Lung (tissue), 12 donors: ENCODE data around the gene ULK4. TPM values are rescaled to one million over a fixed set of nuclear protein-coding genes. Genes with fewer than 3 reads are reported as not detected.

Source experiments
- ATAC-seq: fragments of 200-7000 bp; cut with Tn5 transposase; one replicate; pipeline ENCODE4 v1.9.1; 2020; ENCODE audit warnings: moderate number of reproducible peaks; ENCODE audit not compliant: insufficient read depth, low FRiP score
- DNase-seq, 3 donors: peaks; one replicate each; pipeline ENCODE4 v3.0.0-alpha.2; 2013 to 2017
- H3K27ac ChIP-seq, 2 donors: one replicate each; pipeline ENCODE4 v1.5.1; 2013; ENCODE audit warnings: mild to moderate bottlenecking in 2 of 2, moderate library complexity in 2 of 2, control low read depth in 1 of 2, inconsistent platforms in 1 of 2, low read depth in 1 of 2, low read length in 1 of 2
- H3K27me3 ChIP-seq, 3 donors: one replicate each; pipeline ENCODE4 v1.5.1; 2013; ENCODE audit warnings: low read length in 2 of 3; ENCODE audit not compliant: control insufficient read depth in 3 of 3, insufficient read depth in 3 of 3
- H3K36me3 ChIP-seq, 4 donors: one replicate each; pipeline ENCODE4 v1.5.1; 2013; ENCODE audit warnings: low read length in 4 of 4, mild to moderate bottlenecking in 1 of 4, moderate library complexity in 1 of 4; ENCODE audit not compliant: control insufficient read depth in 4 of 4, insufficient read depth in 4 of 4
- H3K4me1 ChIP-seq, 5 donors: one replicate each; pipeline ENCODE4 v1.5.1; 2013; ENCODE audit warnings: low read length in 5 of 5, mild to moderate bottlenecking in 2 of 5, moderate library complexity in 1 of 5; ENCODE audit not compliant: control insufficient read depth in 5 of 5, insufficient read depth in 5 of 5
- H3K4me3 ChIP-seq: one replicate; pipeline ENCODE4 v1.5.1; 2013; ENCODE audit warnings: mild to moderate bottlenecking, control low read depth, moderate library complexity
- H3K9ac ChIP-seq, 2 donors: one replicate each; pipeline ENCODE4 v1.5.1; 2013; ENCODE audit warnings: low read length in 2 of 2, control low read depth in 1 of 2; ENCODE audit not compliant: insufficient read depth in 1 of 2
- H3K9me3 ChIP-seq, 4 donors: one replicate each; pipeline ENCODE4 v1.5.1; 2013; ENCODE audit warnings: low read length in 3 of 4, mild to moderate bottlenecking in 1 of 4, moderate library complexity in 1 of 4; ENCODE audit not compliant: control insufficient read depth in 4 of 4, insufficient read depth in 3 of 4
- CTCF ChIP-seq: IDR thresholded peaks from 2 replicates; pipeline ENCODE4 v1.5.1; 2012; ENCODE audit warnings: mild to moderate bottlenecking; ENCODE audit errors: control extremely low read depth, extremely low read depth
- WGBS, 2 donors: extraction: QIAGEN DNeasy Blood & Tissue Kit; methylation state at CpG; one replicate each; pipeline ENCODE4 v1.1.7; 2013; 5-methylcytosine and 5-hydroxymethylcytosine counted together
- polyA plus RNA-seq, 2 donors: library from polyadenylated mRNA; stranded (reverse); fragments of 200-250 nt; gene quantifications; one replicate each; pipeline ENCODE4 v1.2.1, GENCODE V29; 2013
- total RNA-seq, 2 donors: library from RNA; depleted of rRNA in 1 of 2; stranded (reverse); fragments of >200 nt in 1 of 2; gene quantifications; one replicate each; pipeline ENCODE4 v1.2.1, GENCODE V29; 2014 to 2021
- donor health status: control.
- donor health status: control.
- donor health status: Bipolar disorder and iron deficiency.
- donor health status: healthy.
- donor health status: DM: yes; HTN: yes; CAD: no.

ULK4 gene
- total and polyA plus RNA-seq, 4 donors: 2.8 to 56.0 (median 12.6) TPM

- Histone ChIP-seq H3K27ac (no peak overlapping the region), H3K36me3 (no peaks in the 10 kb centered on the region), H3K9me3 (peaks cover 0 to 4% (median 0%) of the 10 kb centered on the region in 4 donors), H3K27me3 (no peaks in the 10 kb centered on the region), H3K4me1 (no peaks in the 10 kb centered on the region), H3K4me3 (no peak overlapping the region), H3K9ac (no peak overlapping the region)
- no peak for ATAC-seq
- no peak for DNase-seq
- WGBS, 2 donors: 89 to 94% methylated on average over 4 of the region's 4 CpGs
- no peak for TF ChIP-seq CTCF
These were observed 520.3 kb downstream of the ULK4 start for GRCh38 chr3:41441568-41441967.

GRCh38 chr3:41441139-41441538 is 520.8 kb downstream of the ULK4 start:
- Histone ChIP-seq H3K9me3 (peaks cover 0 to 4% (median 0%) of the 10 kb centered on the region in 4 donors), H3K4me3 (no peak overlapping the region), H3K27me3 (no peaks in the 10 kb centered on the region), H3K4me1 (no peaks in the 10 kb centered on the region), H3K36me3 (no peaks in the 10 kb centered on the region), H3K27ac (no peak overlapping the region), H3K9ac (no peak overlapping the region)
- WGBS, 2 donors: 91 to 97% methylated on average over 2 of the region's 2 CpGs
- DNase-seq: no peak
- TF ChIP-seq CTCF: no peak
- ATAC-seq: no peak

- Histone ChIP-seq H3K27me3 (no peaks in the 10 kb centered on the region), H3K27ac (no peak overlapping the region), H3K4me3 (no peak overlapping the region), H3K4me1 (no peaks in the 10 kb centered on the region), H3K9ac (no peak overlapping the region), H3K9me3 (peaks cover 0 to 4% (median 0%) of the 10 kb centered on the region in 4 donors), H3K36me3 (no peaks in the 10 kb centered on the region)
- ATAC-seq (no peak), DNase-seq (no peak)
- WGBS, 2 donors: 82 to 88% methylated on average over 1 of the region's 1 CpG
- TF ChIP-seq CTCF: no peak
These were observed 524.9 kb downstream of the ULK4 start for GRCh38 chr3:41436983-41437382.

- H3K4me3 ChIP-seq: no peak overlapping the region
- H3K27me3 ChIP-seq: no peaks in the 10 kb centered on the region
- H3K9me3 ChIP-seq: peaks cover 0 to 1% (median 0%) of the 10 kb centered on the region in 4 donors
- DNase-seq: no peak
- no peak overlapping the region for H3K27ac ChIP-seq
- ATAC-seq: no peak
- 89 to 91% methylated on average over 2 of the region's 2 CpGs for WGBS, 2 donors
- H3K36me3 ChIP-seq: no peaks in the 10 kb centered on the region
- no peak for TF ChIP-seq CTCF
- H3K4me1 ChIP-seq: no peaks in the 10 kb centered on the region
- H3K9ac ChIP-seq: no peak overlapping the region
These were observed 527.1 kb downstream of the ULK4 start for GRCh38 chr3:41434781-41435180.
